Measurements from ENCODE around the gene LTF.

DNA sequence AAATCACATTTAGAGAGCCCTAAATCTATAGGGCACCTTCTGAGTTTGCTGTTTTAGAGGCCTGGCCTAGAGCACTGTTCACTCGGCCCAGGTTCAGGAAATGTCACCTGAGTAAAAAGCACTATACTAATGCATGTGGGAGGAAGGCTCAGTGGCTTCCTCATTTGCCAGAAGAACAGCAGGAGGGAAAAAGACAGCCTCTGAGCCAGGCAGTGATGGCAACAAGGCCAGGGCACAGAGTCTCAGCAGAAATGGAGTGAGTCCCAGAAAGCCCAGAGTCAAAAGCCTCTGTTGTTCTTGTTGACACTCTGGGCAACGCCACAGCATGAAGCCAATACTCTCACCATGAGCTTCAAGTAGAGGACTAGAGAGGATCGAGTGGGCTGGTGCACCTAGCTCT is 25.9 kb downstream of the LTF start:
- TF ChIP-seq POLR2A (IDR thresholded peaks at IDR 0.05; ENCODE audit: low read depth, low read length) (no peak), POLR2AphosphoS5 (IDR thresholded peaks at IDR 0.05; ENCODE audit: low read depth, low read length) (no peak), TAF1 (IDR thresholded peaks at IDR 0.05; ENCODE audit: low read depth, low read length) (no peak), SPI1 (IDR thresholded peaks at IDR 0.05; ENCODE audit: low read depth, low read length) (peak; percentile 24; the same call in 1 of the 2 replicates)

All from GM12891 (cell line).